Hepatocyte (in vitro differentiated cells): ENCODE data around the gene SGMS1.

Experiments
- EZH2 ChIP-seq: fragments of 200-600 bp; sonication (generic); IDR thresholded peaks from 2 replicates; pipeline ENCODE4 v1.6.1; 2016; ENCODE audit warnings: antibody characterized with exemption, mild to moderate bottlenecking, borderline replicate concordance
- TF ChIP-seq, protein P1 (sequence below): fragments of 200-600 bp; sonication (generic); IDR thresholded peaks from 2 replicates; pipeline ENCODE4 v1.5.1; 2016; ENCODE audit warnings: antibody characterized with exemption, mild to moderate bottlenecking; ENCODE audit not compliant: poor library complexity

DNA sequence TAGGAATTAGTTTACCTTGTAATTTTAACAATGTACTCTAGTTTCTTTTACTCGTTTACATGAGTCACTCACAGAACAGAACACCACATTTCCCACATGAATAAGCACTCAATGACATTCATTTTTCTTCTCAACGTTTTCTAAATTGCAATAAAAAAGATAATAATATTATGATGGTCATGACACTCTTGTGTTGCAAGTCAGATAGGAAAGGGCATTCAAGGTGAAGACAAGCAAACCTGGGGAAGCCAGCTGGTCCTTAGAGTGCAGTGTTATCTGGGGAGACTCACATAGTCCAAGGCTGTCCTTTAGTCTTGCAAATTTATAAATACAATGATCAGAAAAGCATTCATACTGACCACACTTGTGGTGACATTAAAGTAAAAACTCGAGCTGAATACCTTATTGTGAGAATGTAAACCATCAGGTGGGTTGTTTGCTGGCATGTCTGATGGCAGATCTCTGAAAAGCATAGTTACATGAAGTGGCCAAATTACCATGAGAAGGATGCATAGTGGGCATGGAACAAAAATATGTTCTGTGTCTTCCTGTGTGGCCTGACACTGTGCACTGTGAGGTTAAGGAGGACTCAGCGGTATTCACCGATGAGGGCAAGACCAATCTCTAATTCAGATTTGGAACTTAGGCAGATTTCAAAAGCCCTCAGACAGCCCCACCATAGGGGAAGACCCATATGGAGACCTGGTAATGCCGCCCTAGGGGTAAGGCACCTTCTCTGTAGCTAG, 213.5 kb downstream of the SGMS1 start:
- TF ChIP-seq, protein P1, sequence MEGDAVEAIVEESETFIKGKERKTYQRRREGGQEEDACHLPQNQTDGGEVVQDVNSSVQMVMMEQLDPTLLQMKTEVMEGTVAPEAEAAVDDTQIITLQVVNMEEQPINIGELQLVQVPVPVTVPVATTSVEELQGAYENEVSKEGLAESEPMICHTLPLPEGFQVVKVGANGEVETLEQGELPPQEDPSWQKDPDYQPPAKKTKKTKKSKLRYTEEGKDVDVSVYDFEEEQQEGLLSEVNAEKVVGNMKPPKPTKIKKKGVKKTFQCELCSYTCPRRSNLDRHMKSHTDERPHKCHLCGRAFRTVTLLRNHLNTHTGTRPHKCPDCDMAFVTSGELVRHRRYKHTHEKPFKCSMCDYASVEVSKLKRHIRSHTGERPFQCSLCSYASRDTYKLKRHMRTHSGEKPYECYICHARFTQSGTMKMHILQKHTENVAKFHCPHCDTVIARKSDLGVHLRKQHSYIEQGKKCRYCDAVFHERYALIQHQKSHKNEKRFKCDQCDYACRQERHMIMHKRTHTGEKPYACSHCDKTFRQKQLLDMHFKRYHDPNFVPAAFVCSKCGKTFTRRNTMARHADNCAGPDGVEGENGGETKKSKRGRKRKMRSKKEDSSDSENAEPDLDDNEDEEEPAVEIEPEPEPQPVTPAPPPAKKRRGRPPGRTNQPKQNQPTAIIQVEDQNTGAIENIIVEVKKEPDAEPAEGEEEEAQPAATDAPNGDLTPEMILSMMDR = no peak
- no peak for TF ChIP-seq EZH2
